Transverse colon (tissue), 4 donors: ENCODE data around the gene PARP12. TPM values are rescaled to one million over a fixed set of nuclear protein-coding genes. Genes with fewer than 3 reads are reported as not detected.

ENCODE experiments used
- DNase-seq: peaks from one replicate; pipeline ENCODE4 v3.0.0-alpha.2; 2019
- H3K27ac ChIP-seq, 4 donors: fragments of 200-600 bp; sonication (generic); 2 replicates each; pipeline ENCODE4 v1.5.1; 2016 to 2018; ENCODE audit warnings: inconsistent platforms in 4 of 4
- H3K27me3 ChIP-seq: fragments of 200-600 bp; sonication (generic); 2 replicates; pipeline ENCODE4 v1.5.1; 2017; ENCODE audit warnings: inconsistent platforms
- H3K36me3 ChIP-seq, 4 donors: fragments of 200-600 bp; sonication (generic); 2 replicates each; pipeline ENCODE4 v1.5.1; 2017 to 2019; ENCODE audit warnings: inconsistent platforms in 4 of 4
- H3K4me1 ChIP-seq, 4 donors: fragments of 200-600 bp; sonication (generic); 2 replicates each; pipeline ENCODE4 v1.5.1; 2017 to 2020; ENCODE audit warnings: inconsistent platforms in 4 of 4
- H3K4me3 ChIP-seq, 4 donors: fragments of 200-600 bp; sonication (generic); 1 replicate in 1 of 4; 2 replicates in 3 of 4; pipeline versions ENCODE4 v1.5.1 to v1.6.1; 2017 to 2019; ENCODE audit warnings: inconsistent platforms in 4 of 4
- H3K9me3 ChIP-seq, 2 donors: fragments of 200-600 bp; sonication (generic); 2 replicates each; pipeline ENCODE4 v1.5.1; 2017 to 2019; ENCODE audit warnings: inconsistent platforms in 2 of 2
- EP300 ChIP-seq: sonication (generic); formaldehyde crosslinking; IDR thresholded peaks from one replicate; pipeline ENCODE4 v1.6.1; 2017; ENCODE audit warnings: antibody characterized with exemption, low read depth
- POLR2A ChIP-seq: fragments of 450-650 bp; IDR thresholded peaks from one replicate; pipeline ENCODE4 v1.6.1; 2016; ENCODE audit warnings: antibody characterized with exemption, mild to moderate bottlenecking, moderate library complexity
- POLR2AphosphoS5 ChIP-seq, 3 donors: sonication (generic); formaldehyde crosslinking; IDR thresholded peaks; one replicate each; pipeline ENCODE4 v1.6.1; 2016; ENCODE audit warnings: antibody characterized with exemption in 3 of 3
- WGBS, 2 donors: methylation state at CpG; one replicate each; pipeline ENCODE4 v1.1.5; 2018; ENCODE audit warnings: low coverage in 1 of 2; 5-methylcytosine and 5-hydroxymethylcytosine counted together
- in situ Hi-C, 4 donors: fragments of 200-750 bp; cut with MboI; loops; one replicate each; pipeline versions ENCODE4 v1.15.0 to v1.15.1; 2017; ENCODE audit warnings: low sequenced_read_pairs in 3 of 4, low pct_ligation_motif_present in 1 of 4, low pct_unique_long_range_greater_than_20kb in 1 of 4
- intact Hi-C: fragments of 100-400 bp; cut with DNase I; formaldehyde crosslinking; loops from one replicate; pipeline ENCODE4 v1.15.1; 2023; ENCODE audit warnings: low total_unique reads
- total RNA-seq, 4 donors: library from RNA; depleted of rRNA; stranded (reverse); fragments of >200 nt; gene quantifications; one replicate each; pipeline ENCODE4 v1.1.0, GENCODE V29; 2016
- TF ChIP-seq, protein P1 (sequence below), 5 experiments: fragments of 200-600 bp in 3 of 5; fragments of 450-650 bp in 2 of 5; sonication (generic) in 3 of 5; IDR thresholded peaks; 1 replicate in 2 of 5; 2 replicates in 3 of 5; pipeline ENCODE4 v1.5.1; 2016 to 2017; ENCODE audit warnings: antibody characterized with exemption in 5 of 5, inconsistent platforms in 3 of 5, mild to moderate bottlenecking in 2 of 5, moderate library complexity in 1 of 5

Gene PARP12
- total RNA-seq, 4 donors from 2014 or later = 20.9 to 105 (median 83.9) TPM

- intact Hi-C loops (no loop called here), in situ Hi-C loops (no loop called here)
- Histone ChIP-seq H3K36me3 (peaks cover 0 to 5% (median 0%) of the 10 kb centered on the region in 4 donors), H3K27me3 (no peaks in the 10 kb centered on the region), H3K27ac (no peak overlapping the region), H3K9me3 (no peaks in the 10 kb centered on the region), H3K4me3 (no peak overlapping the region), H3K4me1 (no peaks in the 10 kb centered on the region)
- WGBS, 2 donors = 66 to 100% methylated on average over 1 to 9 of the region's 9 CpGs
- DNase-seq = no peak
- no peak for TF ChIP-seq POLR2A
- TF ChIP-seq EP300 = no peak
- TF ChIP-seq, protein P1, sequence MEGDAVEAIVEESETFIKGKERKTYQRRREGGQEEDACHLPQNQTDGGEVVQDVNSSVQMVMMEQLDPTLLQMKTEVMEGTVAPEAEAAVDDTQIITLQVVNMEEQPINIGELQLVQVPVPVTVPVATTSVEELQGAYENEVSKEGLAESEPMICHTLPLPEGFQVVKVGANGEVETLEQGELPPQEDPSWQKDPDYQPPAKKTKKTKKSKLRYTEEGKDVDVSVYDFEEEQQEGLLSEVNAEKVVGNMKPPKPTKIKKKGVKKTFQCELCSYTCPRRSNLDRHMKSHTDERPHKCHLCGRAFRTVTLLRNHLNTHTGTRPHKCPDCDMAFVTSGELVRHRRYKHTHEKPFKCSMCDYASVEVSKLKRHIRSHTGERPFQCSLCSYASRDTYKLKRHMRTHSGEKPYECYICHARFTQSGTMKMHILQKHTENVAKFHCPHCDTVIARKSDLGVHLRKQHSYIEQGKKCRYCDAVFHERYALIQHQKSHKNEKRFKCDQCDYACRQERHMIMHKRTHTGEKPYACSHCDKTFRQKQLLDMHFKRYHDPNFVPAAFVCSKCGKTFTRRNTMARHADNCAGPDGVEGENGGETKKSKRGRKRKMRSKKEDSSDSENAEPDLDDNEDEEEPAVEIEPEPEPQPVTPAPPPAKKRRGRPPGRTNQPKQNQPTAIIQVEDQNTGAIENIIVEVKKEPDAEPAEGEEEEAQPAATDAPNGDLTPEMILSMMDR (IDR thresholded peaks at IDR 0.05) = no peak
- no peak for TF ChIP-seq POLR2AphosphoS5 (IDR thresholded peaks at IDR 0.05)
Measured at GRCh38 chr7:140018125-140019043, 44.4 kb downstream of the PARP12 start.

- Histone ChIP-seq H3K4me1 (no peaks in the 10 kb centered on the region), H3K4me3 (no peak overlapping the region), H3K36me3 (no peaks in the 10 kb centered on the region), H3K27me3 (no peaks in the 10 kb centered on the region), H3K27ac (no peak overlapping the region), H3K9me3 (no peaks in the 10 kb centered on the region)
- DNase-seq = no peak
- in situ Hi-C loops (no loop called here), intact Hi-C loops (no loop called here)
- WGBS, 2 donors = 95% methylated on average over 9 of the region's 15 CpGs; no CpG with 5 or more reads in 1 of the 2 donors
- TF ChIP-seq POLR2AphosphoS5 (IDR thresholded peaks at IDR 0.05) (no peak), POLR2A (no peak), EP300 (no peak)
- TF ChIP-seq, protein P1 (IDR thresholded peaks at IDR 0.05) = no peak
Measured at GRCh38 chr7:140017543-140017942, 45.2 kb downstream of the PARP12 start.

GRCh38 chr7:140017034-140017433 is 45.7 kb downstream of the PARP12 start:
- H3K36me3 ChIP-seq = no peaks in the 10 kb centered on the region
- TF ChIP-seq, protein P1 (IDR thresholded peaks at IDR 0.05) = no peak
- TF ChIP-seq POLR2AphosphoS5 (IDR thresholded peaks at IDR 0.05) (no peak), POLR2A (no peak), EP300 (no peak)
- no peak overlapping the region for H3K27ac ChIP-seq
- in situ Hi-C loops = no loop called here
- H3K27me3 ChIP-seq = no peaks in the 10 kb centered on the region
- DNase-seq = no peak
- WGBS, 2 donors = 82% methylated on average over 7 of the region's 7 CpGs; no CpG with 5 or more reads in 1 of the 2 donors
- no peaks in the 10 kb centered on the region for H3K9me3 ChIP-seq
- intact Hi-C loops = no loop called here
- H3K4me3 ChIP-seq = no peak overlapping the region
- no peaks in the 10 kb centered on the region for H3K4me1 ChIP-seq

- Histone ChIP-seq H3K4me1 (no peaks in the 10 kb centered on the region), H3K4me3 (no peak overlapping the region), H3K27ac (no peak overlapping the region), H3K27me3 (no peaks in the 10 kb centered on the region), H3K36me3 (no peaks in the 10 kb centered on the region), H3K9me3 (no peaks in the 10 kb centered on the region)
- DNase-seq = no peak
- intact Hi-C loops = no loop called here
- WGBS, 2 donors = 86 to 87% methylated on average over 9 of the region's 9 CpGs
- in situ Hi-C loops = no loop called here
- no peak for TF ChIP-seq POLR2AphosphoS5 (IDR thresholded peaks at IDR 0.05)
- no peak for TF ChIP-seq POLR2A
- TF ChIP-seq, protein P1 (IDR thresholded peaks at IDR 0.05) = no peak
- no peak for TF ChIP-seq EP300
Measured at GRCh38 chr7:140016540-140016939, 46.2 kb downstream of the PARP12 start.
